Stomach (tissue), 4 donors: ENCODE measurements around the gene USP14.

ENCODE experiments used
- EP300 ChIP-seq: sonication (generic); formaldehyde crosslinking; IDR thresholded peaks from one replicate; pipeline ENCODE4 v1.6.1; 2017; ENCODE audit warnings: antibody characterized with exemption
- POLR2A ChIP-seq, 4 donors: fragments of 450-650 bp; IDR thresholded peaks; one replicate each; pipeline ENCODE4 v1.6.1; 2016; ENCODE audit warnings: antibody characterized with exemption in 4 of 4, control low read depth in 2 of 4, mild to moderate bottlenecking in 1 of 4, moderate library complexity in 1 of 4
- POLR2AphosphoS5 ChIP-seq, 3 donors: sonication (generic); formaldehyde crosslinking; IDR thresholded peaks; one replicate each; pipeline ENCODE4 v1.6.1; 2016; ENCODE audit warnings: antibody characterized with exemption in 3 of 3
- TF ChIP-seq, protein P1 (sequence below), 7 experiments: fragments of 450-650 bp in 4 of 7; fragments of 200-600 bp in 3 of 7; sonication (generic) in 3 of 7; IDR thresholded peaks; one replicate each; pipeline ENCODE4 v1.5.1; 2016 to 2019; ENCODE audit warnings: antibody characterized with exemption in 7 of 7, control low read depth in 2 of 7, mild to moderate bottlenecking in 1 of 7

DNA sequence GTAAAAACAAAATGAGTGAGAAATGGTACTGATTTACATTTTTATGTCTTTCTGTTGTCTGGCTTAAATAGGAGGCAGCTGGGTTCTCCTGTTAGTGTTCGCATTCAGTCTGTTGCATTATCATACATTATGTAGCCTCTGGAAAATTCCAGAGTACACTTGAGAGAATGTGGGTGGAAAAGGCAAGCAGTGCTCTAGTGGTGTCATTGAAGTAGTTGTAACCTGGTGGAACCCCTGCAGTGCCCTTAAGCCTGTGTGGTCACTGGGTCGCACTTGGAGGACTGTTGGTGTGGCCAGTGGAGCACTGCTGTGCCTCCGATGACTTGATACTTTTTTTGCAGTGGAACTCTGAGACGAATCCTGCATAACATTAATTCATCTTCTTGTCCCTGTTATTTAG lies 52.4 kb downstream of the USP14 start:
- TF ChIP-seq, protein P1, sequence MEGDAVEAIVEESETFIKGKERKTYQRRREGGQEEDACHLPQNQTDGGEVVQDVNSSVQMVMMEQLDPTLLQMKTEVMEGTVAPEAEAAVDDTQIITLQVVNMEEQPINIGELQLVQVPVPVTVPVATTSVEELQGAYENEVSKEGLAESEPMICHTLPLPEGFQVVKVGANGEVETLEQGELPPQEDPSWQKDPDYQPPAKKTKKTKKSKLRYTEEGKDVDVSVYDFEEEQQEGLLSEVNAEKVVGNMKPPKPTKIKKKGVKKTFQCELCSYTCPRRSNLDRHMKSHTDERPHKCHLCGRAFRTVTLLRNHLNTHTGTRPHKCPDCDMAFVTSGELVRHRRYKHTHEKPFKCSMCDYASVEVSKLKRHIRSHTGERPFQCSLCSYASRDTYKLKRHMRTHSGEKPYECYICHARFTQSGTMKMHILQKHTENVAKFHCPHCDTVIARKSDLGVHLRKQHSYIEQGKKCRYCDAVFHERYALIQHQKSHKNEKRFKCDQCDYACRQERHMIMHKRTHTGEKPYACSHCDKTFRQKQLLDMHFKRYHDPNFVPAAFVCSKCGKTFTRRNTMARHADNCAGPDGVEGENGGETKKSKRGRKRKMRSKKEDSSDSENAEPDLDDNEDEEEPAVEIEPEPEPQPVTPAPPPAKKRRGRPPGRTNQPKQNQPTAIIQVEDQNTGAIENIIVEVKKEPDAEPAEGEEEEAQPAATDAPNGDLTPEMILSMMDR (IDR thresholded peaks at IDR 0.05), result no peak
- TF ChIP-seq EP300 (no peak), POLR2AphosphoS5 (IDR thresholded peaks at IDR 0.05) (no peak), POLR2A (IDR thresholded peaks at IDR 0.05) (no peak)
